GM19468 (cell line): ENCODE measurements around the gene ATP2A3.

Experiments
- ATAC-seq: cut with Tn5 transposase; IDR thresholded peaks from one replicate; pipeline ENCODE4 v1.9.1; 2021; ENCODE audit warnings: mild to moderate bottlenecking, moderate library complexity, moderate number of reproducible peaks; ENCODE audit not compliant: unreplicated experiment; ENCODE audit errors: extremely low read depth

Gene ATP2A3

DNA sequence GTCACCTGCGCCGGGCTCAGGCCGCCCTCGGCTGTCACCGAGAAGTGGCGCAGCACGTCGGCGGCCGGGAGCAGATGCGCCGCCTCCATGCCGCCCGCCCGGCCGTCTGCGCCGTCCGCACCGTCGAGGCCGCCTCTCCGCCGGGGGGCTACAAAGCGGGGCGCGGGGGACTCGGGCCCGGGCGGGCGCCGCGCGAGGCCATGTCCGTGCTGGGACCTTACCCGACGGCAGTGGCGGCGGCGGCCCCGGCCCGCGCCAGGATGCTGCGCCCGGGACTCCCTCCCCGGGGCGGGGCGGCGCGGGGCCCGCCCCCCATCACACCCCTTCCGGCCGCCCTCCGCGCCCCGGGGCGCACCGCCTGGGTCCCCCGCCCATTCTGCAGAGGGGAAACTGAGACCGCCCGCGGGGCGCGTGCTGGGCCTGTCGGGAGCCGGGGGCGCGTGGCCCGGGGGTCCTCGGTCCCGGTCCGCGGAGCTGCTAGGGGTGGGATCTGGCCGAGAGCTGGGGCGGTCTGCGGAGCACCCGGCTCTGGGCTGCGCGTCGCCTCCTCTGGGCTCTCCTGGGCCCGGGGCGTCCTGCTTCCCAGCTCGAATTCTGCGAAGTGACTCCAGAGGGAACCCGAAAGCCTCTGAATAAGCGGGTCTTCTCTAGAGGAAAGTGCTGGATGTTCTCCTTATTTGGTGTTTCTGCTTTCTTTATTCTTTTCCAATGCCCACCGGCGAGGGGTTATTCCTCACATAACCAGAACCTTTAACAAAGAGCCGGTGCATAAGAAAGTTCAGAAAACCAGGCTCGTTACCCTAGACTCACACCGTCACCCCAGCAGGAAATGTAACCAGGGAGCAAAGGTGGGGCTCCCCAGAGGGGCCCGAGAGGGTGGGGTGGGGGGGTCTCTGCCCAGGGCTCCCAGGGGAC is at the start of gene ATP2A3:
Gene ATP2A3 (minus strand): TSS at position 235 of the 915 bp plus-strand sequence. CDS start 146 bp downstream, at position 89.
- no peak for ATAC-seq

DNA sequence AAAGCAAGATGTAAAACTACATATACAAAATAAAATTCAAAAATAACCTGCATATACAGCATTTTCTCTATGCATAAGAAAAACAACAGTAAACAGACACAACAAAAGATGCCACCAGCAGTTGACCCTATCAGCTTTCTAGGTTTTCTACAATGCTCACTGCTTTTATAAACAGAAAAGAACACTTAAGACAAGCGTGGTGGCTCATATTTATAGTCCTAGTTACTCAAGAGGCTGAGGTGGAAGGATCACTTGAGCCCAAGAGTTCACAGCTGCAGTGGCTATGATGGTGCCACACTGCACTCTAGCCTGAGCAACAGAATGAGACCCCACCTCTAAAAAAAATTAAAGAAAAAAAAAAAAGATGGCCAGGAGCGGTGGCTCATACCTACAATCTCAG is 46.5 kb upstream of the ATP2A3 start:
- ATAC-seq: no peak

DNA sequence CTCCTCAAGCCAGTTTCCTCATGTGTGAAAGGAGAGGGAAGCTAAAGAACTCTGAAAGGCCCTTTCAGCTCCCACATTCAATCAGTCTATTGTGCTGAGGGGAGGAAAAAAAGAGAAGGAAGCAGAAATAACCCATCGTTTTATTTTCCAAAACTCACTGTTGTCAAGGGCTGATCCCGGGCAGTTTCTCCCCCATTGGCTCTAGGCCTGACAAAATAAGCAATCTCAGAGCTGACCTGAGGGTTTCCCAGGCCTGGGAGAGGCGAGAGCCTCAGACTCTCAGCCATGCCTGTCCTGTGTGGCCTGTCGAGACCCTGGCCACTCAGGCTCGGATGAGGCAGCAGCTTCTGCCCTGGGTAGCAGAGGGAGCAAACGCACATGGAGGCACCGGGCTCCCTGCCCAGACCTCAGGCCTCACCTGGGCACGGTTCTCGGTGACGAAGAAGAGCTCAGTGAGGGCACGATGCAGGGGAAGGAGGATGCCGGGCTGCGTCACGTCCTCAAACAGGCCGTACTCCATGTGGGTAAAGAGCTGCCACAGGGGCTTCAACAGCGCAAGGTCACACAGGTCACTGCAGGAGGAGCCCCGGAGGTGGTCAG is 45.0 kb upstream of the ATP2A3 start:
- ATAC-seq: no peak

DNA sequence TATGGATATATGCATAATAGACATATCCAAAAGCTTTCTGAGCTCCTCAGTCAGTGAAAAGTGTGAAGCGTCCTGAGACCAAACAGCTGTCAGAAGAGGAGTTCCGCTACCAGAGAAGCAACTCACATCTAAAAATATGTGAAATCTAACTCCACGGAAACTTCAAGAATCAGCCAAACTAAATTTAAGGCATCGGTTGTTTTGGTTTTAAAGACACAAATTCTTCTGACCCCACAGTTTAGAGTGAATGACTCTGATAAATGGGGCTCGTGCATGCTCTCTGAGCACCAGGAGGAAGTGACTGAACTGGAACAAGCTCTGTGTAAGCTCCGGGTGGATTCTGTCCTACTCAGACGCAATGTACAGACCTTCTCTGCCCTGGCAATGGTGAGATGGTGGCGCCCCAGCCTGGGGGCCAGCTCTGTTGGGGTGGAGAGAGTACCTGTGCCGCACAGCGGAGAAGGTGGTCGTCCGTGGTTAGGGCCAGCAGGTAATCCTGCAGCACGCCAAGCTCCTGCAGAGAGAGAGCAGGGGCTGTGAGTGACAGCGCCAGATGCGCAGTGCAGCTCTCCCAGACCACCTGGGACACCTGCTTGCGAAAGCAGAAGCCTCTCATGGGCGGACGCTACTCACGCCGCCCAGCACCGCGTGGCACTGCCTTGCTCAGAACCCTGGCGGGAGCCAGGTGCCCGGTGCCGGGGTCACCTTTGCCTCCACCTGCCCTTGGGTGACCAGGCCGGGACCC is 44.4 kb upstream of the ATP2A3 start:
- no peak for ATAC-seq

DNA sequence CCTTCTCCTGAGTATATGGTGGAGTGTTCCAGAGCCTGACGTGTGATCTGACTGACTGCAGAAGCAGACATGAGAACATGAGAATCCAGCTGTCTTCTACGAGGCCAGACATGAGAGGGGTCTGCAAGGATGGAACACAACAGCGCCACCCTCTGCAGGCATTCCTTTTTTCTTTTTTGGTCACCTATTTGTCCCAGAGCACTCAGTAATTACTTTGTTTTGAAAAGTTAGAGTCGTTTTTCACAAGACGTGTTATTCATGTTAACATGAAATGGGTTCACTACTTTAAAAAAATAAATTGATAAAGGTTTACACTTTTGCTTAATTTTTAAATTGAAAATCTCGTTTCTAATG is 43.8 kb upstream of the ATP2A3 start:
- no peak for ATAC-seq

DNA sequence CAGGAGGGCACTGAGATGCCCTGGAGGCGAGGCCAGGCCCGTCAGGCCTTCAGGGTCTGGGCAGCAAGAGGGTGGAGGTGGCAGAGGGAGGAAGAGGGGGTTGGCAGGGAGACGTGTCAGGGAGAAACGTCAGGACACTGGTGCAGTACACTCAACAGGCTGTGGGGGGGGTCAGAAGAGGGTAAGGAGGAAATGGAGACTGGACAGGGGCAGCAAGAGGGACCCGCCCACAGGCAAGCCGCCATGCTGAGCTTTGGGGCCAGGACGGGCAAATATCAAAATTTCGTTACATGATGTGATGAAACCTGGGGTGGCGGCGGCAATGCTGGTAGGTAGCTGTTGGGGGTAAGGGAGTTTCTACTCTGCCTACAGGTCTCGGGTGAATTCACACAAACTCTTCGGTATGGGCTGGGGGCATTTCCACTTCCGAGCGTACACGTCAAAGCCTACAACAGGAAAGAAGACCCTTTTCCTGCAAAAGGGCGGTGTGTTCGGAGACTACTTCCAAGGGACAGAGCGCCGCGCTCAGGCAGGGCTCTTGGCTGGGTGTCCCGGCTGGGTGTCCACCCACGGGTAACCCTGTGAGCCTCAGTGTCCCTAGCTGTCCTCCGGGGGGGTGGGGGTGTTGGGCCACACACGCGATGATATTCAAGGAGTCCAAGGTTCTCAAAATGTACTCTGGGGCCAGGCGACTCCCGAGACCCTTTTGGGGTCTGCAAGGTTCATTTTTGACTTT is 43.3 kb upstream of the ATP2A3 start:
- no peak for ATAC-seq

DNA sequence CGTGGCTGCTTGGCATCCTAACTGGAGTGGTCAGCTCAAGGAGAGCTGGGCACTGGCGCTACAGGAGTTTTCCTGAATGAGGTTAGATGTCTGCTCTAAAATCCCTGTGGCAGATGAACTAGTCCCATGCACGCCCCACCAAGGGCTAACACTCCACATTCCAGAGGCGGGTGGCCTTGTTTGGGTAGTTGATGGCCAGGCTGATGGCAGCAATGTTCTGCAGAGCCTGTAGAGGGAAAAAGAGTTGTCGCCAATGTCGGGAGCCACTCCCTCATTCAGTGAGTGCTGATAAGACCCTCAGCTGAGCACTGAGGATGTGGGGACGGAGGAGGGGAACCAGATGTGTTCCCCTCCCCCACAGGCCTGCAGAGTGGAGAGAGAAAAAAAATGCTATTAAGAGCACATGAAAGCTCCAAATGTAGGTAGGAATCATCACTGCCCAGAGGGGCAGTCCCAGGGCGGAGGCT is 42.5 kb upstream of the ATP2A3 start:
- no peak for ATAC-seq

DNA sequence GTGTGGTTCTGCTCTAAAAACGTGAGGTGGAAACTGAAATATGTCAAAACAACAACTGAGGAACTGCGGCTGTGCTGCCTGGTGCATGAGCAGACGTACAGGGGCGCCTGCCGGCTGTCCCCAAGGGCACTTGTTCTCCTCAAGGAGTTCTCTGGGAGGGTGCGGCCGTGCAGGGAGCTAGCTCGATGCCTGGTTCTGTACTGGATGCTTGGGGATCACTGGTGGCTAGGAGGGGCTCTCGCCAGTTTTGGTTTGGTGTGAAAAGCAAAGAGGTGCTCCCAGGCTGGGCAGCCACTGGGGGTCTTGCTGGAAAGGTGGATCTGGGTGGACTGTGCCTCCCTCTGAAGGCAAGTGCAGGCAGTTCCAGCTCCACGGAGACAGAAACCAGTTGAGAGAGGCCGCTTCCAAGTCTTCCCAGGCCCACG is 41.9 kb upstream of the ATP2A3 start:
- ATAC-seq: no peak

DNA sequence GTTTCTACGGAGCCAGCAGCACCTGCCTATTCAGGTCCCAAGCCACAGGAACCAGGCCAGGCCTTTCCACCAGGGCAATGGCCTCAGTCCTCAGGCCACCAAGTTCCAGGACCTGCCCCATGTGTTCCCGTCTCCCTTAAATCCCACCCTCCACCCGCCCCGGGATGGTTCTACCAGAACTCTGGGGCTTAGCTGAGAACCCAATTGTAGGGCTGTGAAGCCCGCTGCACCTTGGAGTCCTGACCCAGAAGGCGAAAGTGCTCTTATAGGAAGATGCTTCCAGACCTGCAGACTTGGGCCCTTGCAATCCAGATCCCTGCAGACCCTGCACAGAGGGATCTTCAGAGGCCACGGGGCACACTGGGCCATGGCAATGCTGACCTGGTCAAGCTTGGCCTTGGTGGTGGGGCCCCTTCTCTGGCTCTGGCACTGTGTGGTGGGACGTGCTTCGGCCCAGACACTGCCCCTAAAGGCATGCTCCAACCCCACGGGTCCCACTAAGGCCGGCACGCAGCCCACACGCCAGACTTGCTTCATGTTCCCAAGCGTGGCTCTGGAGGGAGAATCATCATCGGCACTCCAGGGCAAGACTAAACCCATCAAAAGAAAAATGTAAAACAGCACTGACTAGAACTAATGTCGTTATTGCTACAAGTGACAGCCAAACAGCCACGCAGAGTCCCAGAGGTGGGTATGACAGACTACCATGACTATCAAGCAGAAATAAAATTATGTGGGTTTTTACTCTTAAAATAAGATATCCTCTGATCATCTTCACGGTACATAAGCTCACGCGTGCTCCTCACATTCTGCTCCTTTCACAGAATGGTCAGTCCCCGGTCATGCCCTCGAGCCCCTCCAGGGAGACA is 41.3 kb upstream of the ATP2A3 start:
- ATAC-seq: no peak

DNA sequence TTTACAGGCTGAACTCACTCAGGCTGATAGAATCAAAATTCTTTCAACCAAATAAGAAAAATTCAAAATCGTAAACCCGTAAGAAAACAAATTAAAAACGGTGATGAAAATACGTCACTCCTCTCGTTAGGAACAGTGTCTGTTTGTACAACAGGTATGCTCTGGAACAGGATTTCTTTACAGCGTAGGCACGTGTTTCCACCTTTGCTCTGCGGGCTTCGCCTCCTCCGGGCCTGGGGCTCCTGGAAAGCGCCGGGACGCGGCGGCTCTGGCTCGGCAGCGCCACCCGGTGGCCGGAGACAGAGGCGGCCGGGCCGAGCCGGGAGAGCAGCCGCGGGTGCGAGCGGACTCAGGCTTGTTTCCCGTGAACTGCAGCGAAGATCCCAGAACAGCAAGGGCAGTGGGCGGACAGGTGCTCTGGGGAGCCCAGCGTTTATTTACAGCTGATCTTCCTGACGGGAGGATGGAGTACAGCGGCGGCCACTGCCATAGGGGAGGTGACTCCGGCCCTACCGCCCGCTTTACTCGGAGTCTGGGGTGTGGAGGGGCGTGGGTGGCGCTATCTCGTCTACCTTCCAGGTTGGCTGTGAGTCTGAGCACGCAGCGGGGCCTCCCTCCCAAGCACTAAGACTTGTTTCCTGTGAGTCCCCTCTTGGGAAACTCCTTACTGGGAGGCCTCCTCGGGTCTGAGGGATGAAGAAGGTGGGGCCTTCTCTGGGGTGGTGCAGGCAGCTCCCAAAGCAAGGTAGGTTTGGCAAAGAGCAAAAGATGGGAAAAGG is 40.5 kb upstream of the ATP2A3 start:
- no peak for ATAC-seq

DNA sequence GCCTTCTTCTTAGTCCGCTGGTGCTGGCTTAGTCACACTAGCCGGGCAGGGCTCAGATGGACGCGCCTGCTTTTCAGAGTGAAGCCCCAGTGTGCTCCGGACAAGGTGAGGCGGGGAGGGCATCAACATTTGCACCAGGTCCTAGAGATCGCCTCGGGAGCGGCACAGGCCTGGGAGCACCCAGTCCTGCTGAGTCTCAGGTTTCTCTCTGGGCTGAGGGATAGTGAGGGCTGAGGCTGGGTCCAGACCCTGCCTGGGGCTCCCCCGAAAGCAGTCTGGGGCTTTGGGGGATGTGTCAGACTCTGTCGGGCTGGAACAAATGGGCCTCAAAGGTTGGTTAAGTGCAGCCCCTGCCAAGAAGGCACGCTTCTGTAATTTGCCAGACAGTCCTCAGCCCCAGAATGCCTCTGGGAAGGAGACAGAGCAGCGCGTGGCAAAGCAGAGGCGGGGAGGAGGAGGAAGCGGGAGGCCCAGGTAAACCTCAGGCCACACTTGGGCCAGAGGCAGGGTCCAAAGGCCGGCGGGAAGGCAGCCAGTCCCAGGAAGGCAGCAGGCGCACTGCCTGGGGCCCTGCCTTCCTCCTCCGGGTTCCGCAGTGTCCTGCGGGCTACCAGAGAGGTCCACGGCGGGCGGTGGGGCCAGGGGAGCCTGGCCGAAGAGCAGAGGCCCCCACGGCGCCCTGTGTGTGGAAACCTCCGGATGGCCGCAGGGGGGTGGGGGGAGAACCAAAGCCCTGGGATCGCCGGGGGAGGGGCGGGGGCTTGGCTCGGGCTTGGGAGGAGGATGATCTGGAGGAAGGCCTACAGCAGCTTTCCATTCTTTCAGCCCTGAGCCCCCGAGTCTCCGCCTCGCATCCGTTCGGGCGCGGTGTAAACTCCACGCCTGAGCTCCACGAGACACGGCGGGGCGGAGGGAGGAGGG is 39.5 kb upstream of the ATP2A3 start:
- ATAC-seq: no peak

DNA sequence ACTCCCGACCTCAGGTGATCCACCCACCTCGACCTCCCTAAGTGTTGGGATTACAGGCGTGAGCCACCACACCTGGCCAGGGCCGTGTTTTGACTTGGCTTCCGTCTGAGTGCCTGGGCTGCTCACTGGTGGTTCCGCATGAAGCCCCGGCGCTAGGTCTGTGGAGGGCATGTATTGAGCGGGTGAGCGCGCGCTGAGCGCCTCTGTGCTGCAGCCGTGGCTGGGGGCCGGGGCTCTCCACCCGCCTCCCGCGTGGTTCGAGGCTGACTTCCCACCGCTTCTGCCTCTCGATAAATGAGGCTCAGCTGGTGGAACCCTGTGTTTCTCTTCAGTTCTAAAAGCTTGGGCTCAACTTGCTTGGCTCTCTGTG is 38.9 kb upstream of the ATP2A3 start:
- no peak for ATAC-seq

DNA sequence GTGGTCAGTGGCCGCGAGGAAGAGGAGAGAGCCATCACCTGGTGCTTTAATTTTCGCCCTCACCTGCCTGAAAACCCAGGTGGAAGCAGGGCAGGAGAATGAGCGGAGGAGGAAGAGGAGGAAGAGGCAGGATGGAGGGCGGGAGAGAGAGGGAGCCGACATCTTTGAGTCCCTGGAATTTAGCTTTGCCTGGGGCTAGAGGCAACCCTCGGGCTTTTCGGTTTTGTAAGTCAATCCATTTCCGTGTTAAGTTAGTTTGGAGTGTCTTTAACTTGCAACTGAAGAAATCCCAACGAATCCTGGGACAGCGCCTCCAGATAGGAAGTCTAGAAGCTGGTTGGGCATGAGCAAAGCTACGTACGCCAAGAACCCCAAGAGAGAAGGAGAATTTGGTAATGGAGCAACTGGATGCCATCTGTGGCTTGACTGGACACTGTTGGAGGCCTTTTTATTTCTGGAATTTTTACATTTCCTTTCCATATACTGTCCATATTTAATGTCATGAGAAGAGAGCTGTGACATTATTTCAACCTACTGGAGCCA is 36.9 kb upstream of the ATP2A3 start:
- ATAC-seq: no peak

DNA sequence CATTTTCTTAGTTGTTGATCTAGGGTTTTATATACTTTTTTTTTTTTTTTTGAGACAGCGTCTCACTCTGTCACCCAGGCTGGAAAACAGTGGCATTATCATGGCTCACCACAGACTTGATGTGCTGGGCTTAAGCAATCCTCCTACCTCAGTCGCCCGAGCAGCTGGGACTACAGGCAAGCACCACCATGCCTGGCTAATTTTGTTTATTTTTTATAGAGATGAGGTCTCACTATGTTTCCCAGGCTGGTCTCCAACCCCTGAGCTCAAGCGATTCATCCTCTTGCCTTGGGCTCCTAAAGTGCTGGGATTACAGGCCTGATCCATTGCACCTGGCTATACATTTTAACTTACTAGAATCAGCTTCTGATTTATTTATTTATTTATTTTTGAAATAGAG is 34.2 kb upstream of the ATP2A3 start:
- no peak for ATAC-seq

DNA sequence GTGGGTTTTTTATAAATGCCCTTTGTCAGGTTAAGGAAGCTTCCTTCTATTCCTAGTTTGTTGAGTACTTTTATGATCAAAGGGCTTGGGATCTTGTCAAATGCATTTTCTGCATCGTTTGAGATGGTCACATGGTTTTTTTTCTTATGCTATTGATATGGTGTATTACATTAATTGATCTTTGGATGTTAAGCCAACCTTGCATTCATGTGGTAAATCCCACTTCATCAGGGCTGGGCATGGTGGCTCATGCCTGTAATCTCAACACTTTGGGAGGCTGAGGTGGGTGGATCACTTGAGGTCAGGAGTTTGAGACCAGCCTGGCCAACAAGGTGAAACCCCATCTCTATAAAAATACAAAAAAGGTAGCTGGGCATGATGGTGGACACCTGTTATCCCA is 30.8 kb upstream of the ATP2A3 start:
- ATAC-seq: no peak

DNA sequence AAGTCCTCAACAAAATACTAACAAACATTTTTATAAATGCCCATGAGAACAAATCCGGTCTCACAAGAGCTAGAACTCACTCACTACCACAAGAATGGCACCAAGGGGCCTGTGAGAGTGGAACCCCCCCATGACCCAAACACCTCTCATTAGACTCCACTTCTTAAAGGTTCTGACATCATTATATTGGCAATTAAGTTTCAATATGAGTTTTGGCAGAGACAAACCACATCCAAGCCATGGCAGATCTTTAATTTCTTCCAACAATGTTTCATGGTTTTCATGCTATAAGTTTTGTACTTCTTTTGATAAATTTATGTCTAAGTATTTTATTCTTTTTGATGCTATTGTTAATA is 30.0 kb upstream of the ATP2A3 start:
- ATAC-seq: no peak

DNA sequence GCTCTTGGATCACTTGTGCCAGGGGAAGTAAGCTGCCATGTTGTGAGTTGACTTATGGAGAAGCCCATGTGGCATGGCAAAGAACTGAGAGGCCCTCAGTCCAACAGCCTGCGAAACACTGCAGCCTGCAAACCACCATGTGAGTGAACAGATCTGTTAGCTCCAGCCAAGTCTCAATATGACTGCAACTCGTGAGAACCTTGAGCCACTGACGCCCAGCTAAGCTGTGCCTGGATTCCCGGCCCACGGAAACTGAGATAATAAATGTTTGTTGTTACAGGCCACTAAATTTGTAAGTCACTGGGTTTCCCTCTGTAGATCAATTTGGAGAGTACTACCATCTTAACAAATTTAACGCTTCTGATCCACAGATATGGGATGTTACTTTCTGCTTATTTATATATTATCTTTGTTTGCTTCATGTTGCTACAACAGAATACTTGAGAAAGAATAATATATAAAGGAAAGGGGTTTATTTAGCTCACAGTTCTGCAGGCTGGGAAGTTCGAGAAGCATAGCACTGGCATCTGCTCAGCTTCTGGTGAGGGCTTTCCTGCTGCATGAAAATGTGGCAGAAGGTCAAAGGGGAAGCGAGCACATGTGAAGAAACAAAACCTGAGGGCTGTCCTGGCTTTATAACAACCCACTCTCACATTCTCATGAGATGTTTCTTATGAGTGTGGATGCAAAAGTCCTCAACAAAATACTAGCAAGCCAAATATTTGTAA is 29.4 kb upstream of the ATP2A3 start:
- no peak for ATAC-seq
